Measurements from ENCODE around the gene HPGD.

- TF ChIP-seq, protein P1, sequence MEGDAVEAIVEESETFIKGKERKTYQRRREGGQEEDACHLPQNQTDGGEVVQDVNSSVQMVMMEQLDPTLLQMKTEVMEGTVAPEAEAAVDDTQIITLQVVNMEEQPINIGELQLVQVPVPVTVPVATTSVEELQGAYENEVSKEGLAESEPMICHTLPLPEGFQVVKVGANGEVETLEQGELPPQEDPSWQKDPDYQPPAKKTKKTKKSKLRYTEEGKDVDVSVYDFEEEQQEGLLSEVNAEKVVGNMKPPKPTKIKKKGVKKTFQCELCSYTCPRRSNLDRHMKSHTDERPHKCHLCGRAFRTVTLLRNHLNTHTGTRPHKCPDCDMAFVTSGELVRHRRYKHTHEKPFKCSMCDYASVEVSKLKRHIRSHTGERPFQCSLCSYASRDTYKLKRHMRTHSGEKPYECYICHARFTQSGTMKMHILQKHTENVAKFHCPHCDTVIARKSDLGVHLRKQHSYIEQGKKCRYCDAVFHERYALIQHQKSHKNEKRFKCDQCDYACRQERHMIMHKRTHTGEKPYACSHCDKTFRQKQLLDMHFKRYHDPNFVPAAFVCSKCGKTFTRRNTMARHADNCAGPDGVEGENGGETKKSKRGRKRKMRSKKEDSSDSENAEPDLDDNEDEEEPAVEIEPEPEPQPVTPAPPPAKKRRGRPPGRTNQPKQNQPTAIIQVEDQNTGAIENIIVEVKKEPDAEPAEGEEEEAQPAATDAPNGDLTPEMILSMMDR (conservative IDR thresholded peaks at IDR 0.05; ENCODE audit: low read depth, low read length): no peak
- TF ChIP-seq BHLHE40 (IDR thresholded peaks at IDR 0.05; ENCODE audit: low read depth, low read length) (no peak), MAZ (IDR thresholded peaks at IDR 0.05; ENCODE audit: borderline replicate concordance, low read depth, low read length) (no peak), SMC3 (IDR thresholded peaks at IDR 0.05; ENCODE audit: low read depth, low read length) (no peak)
Measured at GRCh38 chr4:174516345-174516744, 5.9 kb downstream of the HPGD start.
